Astrocyte of the spinal cord (primary cell): Measurements from ENCODE around the gene SBF1.

Experiments used
- DNase-seq: peaks from one replicate; pipeline ENCODE4 v3.0.0; 2011; ENCODE audit warnings: low read depth, low spot score
- H3K4me3 ChIP-seq: 2 replicates; pipeline ENCODE4 v1.5.1; 2011; ENCODE audit warnings: low read depth, mild to moderate bottlenecking, low read length, moderate library complexity
- in situ Hi-C: cut with HindIII; loops from 2 replicates; pipeline ENCODE4 v1.10.0; 2017; ENCODE audit warnings: low sequenced_read_pairs
- TF ChIP-seq, protein P1 (sequence below): IDR thresholded peaks from 2 replicates; pipeline ENCODE4 v1.5.1; 2012; ENCODE audit warnings: low read depth, mild to moderate bottlenecking, low read length, inconsistent platforms

The SBF1 gene

DNA sequence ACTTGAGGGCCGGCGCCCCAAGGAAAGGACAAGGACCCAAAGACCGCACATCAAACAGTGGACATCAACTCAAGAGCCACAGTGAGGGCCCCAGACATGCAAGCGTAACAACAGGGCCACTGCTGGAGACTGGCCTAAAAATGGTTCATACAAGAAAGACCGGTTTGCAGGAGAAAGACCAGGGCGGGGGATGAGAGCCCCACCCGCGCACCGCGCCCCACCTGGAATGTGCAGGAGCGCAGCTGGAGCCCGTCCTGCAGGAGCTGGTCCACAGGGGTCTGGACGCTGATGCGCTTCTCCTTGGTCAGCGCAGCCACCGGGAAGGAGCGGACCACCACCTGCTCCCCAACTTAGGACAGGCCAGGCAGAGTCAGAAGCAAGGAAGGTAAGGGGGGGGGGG is 13.9 kb downstream of the SBF1 start:
- TF ChIP-seq, protein P1, sequence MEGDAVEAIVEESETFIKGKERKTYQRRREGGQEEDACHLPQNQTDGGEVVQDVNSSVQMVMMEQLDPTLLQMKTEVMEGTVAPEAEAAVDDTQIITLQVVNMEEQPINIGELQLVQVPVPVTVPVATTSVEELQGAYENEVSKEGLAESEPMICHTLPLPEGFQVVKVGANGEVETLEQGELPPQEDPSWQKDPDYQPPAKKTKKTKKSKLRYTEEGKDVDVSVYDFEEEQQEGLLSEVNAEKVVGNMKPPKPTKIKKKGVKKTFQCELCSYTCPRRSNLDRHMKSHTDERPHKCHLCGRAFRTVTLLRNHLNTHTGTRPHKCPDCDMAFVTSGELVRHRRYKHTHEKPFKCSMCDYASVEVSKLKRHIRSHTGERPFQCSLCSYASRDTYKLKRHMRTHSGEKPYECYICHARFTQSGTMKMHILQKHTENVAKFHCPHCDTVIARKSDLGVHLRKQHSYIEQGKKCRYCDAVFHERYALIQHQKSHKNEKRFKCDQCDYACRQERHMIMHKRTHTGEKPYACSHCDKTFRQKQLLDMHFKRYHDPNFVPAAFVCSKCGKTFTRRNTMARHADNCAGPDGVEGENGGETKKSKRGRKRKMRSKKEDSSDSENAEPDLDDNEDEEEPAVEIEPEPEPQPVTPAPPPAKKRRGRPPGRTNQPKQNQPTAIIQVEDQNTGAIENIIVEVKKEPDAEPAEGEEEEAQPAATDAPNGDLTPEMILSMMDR: no peak
- no peak overlapping the region for H3K4me3 ChIP-seq
- no peak for DNase-seq
- in situ Hi-C loops: no loop called here

DNA sequence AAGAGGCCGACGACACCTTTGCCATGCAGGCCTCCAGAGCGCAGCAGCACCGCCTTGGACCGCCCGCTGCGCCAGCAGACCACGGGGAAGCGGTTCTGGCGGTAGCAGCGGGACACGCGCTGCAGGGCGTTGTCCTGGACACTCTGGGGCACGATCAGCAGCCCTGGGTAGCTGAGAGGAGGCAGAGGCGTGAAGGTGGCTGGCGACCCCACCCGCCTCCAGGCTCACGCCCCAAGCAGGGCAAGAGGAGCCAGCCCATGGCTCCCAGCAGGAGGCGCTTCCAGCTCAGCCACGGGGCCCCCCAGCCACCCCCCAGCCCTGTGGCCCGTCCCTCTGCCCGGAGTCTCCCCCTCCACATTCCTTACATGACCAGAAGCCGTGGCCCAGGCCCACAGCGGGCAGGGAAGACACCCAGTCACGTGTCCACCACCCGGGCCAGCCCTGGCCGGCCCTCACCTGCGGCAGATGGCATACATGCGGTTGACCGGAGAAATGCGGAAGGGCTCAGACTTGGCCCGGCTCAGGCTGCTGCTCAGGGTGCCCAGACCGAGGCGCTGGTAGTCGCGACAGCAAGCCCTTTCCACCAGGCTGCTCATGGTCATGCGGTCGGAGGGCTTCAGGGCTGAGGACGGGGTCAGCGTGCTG is 15.2 kb downstream of the SBF1 start:
- no peak overlapping the region for H3K4me3 ChIP-seq
- in situ Hi-C loops: no loop called here
- DNase-seq: no peak
- TF ChIP-seq, protein P1: no peak

DNA sequence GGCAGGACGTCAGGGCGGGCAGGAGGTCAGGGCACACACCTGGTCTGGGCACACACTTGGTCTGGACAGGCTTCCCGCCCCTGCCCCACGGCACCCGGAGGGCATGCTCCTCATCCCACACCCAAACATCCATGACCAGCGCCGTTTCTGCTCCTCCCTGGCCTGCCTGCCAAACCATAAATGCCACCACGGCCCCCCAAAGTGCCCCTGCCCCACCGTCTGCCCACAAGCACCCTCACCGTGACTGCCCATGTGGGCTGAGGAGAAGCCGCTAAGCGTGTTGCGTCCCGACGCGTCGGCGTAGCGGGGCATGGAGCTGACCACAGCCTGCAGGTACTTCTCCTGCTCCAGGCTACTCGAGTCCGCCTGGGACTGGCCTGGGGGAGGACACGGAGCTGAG is 15.8 kb downstream of the SBF1 start:
- TF ChIP-seq, protein P1: no peak
- no peak for DNase-seq
- in situ Hi-C loops: no loop called here
- H3K4me3 ChIP-seq: no peak overlapping the region

DNA sequence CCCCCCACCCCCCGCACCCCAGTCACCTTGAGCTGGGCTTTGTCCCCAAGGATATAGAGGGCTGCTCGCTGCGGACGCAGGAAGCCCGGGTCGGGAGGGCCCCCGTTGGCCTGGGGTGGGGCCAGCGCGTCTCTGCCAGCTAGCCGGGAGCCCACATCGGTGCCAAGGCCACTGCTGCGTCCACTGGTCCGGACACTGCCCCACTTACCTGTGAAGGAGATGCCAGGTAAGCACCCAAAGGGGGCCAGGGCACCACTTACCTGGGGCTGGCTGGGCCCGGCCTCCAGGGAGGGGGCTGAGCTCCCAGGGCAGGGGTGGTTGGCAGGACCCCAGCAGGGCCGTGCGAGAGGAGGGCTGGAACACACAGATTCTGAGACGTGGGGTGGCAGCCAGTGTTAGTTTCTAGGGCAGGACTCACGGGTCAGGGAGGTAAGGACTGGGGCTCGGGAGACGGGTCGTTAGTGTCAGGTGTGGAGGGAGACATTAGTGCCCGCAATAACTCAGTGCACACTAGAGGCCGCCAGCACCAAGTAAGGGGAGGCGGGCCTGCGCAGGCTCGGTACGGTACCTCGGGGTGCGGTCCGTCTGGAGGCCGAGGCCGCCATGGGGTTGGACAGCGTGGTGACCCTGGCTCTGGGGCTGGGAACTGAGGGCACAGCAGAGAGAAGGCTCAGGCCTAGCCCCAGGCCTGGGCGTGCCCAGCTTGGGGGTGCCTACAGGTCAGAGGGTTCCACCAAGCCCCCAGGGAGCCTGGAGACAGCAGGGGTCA is 18.2 kb downstream of the SBF1 start:
- TF ChIP-seq, protein P1: peak; percentile 23
- no peak overlapping the region for H3K4me3 ChIP-seq
- no peak for DNase-seq
- in situ Hi-C loops: no loop called here

DNA sequence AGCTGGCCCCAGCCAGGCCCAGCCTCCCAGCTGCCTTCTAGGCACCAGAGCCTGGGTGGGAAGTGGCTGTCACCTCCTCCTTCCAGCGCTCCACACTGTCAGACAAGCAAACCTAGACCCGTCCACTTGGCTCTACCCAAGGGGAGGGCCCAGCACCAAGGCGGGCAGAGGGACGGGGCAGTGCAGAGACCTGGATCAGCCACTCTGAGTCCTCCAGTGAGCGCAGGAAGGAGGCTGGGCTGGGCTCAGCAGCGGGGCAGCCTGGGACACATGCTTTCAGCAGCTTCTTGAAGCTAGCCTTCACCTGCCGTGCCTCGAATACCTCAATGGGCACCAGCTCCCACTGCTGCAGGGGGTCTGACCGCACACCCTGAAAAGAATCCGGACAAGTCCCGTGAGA is 18.8 kb downstream of the SBF1 start:
- in situ Hi-C loops: no loop called here
- DNase-seq: no peak
- no peak overlapping the region for H3K4me3 ChIP-seq
- TF ChIP-seq, protein P1: no peak

DNA sequence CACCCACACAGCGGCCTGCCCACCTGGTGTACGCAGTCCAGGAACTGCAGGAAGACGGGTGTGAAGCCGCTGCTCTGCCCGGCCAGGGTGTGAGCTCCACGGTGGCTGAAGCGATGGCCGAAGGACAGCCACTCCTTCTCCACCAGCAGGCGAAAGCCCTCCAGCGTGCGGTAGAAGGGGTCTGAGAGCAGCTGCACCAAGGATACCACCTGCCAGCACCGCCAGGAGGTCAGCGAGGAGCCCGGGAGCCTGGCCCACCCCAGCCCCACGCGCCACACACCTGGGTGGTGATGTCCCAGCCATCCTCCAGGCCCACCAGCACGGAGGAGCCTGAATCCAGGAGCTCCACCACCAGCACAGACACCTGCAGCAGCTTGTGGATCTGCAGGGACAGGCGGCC is 19.6 kb downstream of the SBF1 start:
- in situ Hi-C loops: no loop called here
- no peak for DNase-seq
- no peak overlapping the region for H3K4me3 ChIP-seq
- TF ChIP-seq, protein P1: no peak
